NCI-H1092 treated with DMSO at 0.1 percent for 48 hours (cell line): Measurements from ENCODE around the gene ADAM22.

ENCODE experiments used
- DNase-seq: peaks from one replicate; lab custom pipeline; 2025; lab: John Stamatoyannopoulos, UW

The ADAM22 gene

DNA sequence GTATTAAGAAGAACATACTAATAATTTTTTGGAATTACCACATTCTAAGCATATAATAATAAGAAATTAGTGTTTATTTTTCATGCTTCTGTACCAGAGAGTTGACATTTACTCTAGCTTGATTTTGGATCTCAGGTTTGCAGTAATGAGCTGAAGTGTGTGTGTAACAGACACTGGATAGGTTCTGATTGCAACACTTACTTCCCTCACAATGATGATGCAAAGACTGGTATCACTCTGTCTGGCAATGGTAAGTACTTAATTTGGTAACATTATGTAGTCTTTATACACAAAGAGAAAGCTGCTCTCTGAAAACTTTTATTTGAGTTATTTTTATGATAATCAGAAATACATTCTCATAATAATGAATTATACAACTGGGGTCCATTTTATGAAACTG, 231.6 kb downstream of the ADAM22 start:
- no peak for DNase-seq

DNA sequence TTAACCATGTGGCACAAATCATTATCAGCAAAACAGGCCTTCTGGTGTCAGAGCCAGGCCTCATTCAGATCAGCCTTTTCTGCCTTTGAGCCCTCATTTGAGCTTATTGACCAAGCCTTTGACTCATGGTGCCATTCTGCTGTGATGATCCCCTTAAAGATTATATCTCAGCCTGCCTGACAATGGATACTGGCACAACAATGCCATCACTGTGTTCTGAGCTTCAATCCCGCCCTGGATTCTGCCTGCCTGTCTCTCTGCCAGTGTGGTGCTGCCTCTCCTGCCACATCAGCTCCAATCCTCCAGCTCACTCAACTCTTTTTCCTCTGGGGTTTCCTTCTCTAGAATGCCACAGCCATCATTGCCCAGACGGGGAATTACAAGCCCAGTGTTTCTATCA, 233.2 kb downstream of the ADAM22 start:
- no peak for DNase-seq

DNA sequence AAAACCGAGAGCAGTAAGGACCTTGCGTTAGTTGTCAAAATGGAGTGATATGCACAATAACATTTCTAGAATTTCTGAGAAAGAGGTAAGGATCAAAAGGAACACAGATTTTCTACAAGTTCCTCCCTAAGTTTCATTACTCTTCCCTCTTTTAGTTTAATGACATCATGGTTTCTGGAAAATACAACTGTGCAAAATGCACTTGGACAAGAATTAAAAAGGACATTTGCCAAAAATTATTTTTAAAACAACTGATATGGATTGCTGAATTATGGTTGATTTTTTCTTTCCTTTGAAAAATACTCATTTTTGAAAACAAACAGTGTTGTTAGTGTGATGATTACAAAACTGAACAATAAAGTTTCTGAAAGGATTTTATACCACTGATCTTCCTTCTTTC, 233.7 kb downstream of the ADAM22 start:
- DNase-seq: no peak

DNA sequence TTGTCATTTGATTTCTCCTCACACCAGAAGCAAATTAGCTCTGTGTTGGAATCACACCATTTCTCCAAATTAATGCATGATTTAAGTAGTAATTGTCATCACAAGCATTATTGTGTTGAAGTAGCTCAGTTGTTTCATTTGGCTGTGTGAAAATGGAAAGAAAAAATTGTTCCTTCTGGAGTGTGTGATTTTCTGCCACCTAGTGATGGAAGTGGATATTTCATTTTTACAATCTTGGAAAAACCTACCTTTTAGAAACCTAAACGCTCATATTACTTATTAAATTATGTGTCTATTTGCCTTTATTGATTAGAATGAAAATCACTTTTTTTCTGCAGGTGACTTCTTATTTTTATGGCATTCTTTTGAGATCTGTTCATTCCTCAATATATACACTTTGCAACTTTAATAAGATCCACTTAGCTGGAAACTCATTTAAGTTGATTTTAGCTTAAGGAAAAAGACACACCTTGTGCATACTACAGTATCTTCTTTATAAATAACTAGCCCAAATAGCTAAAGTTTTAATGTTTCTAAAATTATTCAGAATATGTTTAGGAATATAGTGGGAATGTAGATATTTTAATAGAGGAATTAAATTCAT, 235.8 kb downstream of the ADAM22 start:
- peak; percentile 15 for DNase-seq

DNA sequence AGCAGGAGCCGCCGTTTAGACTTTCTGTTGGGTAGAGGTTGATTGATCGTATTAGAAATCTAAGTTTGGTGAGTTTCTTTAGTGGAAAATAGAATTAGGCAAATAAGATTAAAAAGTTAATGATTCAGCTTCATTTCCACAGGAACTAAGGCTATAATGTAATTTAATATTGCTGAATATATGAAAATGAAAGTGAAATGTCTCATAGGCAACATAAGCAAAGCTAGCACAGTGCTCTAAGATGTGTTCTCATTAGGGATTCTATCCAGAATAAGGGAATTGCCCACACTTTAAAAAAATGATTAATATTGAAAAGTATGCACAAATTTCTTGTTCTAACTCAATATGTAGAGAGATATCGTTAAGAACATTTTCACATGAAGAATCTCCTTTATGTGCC, 238.8 kb downstream of the ADAM22 start:
- DNase-seq: no peak

DNA sequence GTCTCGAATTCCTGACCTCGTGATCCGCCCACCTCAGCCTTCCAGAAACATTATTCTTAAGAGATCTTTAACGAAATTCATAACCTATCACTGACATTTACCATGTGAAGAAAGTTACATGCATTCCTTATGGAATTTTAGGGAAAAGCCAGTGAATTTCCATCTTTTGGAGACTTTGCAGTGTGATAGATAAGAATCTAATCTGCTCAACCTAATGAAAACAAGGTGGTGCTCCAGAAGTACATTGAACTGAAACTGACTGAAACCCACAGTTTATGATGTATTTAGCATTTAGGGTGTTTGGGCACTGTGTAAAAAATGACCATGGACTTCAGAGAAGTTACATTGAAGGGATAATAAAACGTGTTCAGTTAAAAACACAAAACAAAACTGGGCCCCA, 242.1 kb downstream of the ADAM22 start:
- no peak for DNase-seq

DNA sequence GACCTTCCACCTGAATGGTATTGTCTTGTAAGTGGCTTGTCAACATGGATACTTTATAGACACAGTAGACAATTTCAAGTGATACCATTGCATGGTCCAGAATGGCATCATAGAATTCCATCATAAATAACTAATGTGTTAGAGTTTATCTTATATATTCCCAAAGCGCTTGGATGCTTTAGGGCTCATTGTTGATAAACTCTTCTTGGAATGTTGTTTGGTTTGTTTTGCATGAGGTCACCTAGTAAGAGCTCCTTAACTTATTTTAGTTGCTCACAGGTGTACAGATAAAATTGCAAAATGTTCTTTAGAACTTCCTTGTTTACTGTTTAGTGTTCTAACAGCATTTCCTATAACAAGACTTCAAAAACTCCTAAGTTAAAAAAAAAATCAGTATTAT, 249.0 kb downstream of the ADAM22 start:
- DNase-seq: no peak

DNA sequence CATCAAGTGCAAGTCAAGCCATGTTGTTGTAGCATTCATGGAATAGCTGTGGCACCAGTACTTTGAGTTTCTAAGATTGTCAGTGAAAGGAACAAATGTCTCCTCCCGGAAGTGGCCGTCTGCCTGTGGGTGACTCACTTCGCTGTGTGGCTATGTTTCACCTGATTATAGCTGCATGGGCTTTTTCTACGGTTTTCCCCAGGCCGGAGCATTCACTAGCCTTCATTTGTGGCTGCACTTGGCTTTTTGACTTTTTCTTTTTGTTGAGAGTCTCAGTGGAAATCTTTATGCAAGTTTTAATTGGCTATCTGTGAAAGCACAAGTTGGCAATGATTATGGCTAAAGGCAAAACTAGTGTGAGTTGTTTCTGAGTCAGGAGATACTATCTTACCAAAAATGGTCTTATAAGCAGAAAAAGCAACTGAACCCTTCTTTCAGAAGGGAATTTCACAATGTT, 250.8 kb downstream of the ADAM22 start:
- no peak for DNase-seq

DNA sequence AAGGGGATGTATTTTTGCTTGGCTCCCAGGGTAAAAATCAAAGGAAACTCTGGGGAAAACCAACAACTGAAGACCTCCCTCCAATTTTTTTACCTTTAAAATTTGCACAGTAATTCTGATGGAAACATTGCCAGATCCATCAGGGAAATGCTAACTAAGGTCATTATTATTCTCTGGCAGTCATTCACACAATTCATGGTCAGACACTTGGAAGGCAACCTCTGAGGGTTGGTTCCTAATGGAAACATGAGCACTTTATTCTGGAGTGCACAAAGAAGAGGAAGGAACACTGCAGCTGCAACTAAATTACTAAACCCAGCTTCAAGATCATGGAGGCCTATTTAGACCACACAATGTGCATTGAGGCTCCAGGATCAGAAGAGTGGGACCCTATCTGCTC, 251.6 kb downstream of the ADAM22 start:
- DNase-seq: no peak

DNA sequence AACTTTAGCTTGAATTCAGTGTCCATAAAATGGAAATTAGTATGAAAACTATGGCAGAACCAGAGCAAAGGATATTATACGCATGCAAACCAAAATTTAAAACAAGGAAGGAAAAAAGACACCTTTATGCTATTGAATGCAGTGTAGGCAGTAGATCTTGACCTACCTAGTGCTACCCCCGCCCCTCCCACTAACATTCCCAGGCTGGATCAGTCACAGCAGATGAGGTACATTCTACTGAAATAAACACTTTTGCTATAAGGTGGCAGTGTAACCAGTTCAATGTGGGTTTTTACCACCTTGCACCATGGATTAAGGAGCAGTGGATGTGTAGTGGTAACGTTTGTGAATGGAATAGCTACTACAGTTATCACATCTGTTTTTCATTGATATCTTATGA, 257.9 kb downstream of the ADAM22 start:
- no peak for DNase-seq

DNA sequence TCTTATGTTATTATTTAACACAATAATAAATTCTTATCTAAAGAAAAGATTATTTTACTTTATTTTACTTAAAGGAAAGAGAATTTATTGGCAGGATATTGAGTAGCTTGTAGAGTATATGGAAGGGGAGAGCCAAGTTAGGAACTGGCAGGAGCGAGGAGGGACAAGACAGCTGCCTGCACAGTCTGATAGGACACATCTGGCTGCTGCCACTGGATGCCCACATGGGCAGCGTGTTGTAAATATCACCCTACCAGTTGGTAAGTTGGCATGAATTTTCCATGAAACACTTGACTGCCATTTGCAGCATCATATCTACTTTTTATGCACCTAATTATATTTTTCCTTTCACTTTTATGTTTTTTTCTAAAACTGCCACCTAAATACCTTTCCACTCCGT, 266.2 kb downstream of the ADAM22 start:
- DNase-seq: peak; percentile 65

DNA sequence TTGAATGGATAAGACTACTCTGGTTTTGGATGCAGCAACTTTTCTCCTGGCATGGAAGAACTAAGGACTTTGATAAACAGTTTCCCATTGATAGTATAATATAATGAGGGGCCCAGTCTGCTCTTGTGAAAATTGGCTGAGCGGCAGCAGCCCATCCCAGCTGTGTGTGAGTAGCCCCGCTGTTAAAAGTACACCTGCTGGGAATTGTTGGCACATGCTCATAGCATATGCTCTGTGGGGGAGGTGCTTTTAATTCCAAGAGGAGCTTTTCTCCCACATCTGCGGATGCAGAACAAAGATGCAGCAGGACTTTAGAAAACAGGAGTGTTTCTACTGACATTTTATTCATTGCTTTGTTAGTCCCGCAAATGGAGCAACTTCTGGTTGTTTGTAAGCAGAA, 266.7 kb downstream of the ADAM22 start:
- peak; percentile 93 for DNase-seq

DNA sequence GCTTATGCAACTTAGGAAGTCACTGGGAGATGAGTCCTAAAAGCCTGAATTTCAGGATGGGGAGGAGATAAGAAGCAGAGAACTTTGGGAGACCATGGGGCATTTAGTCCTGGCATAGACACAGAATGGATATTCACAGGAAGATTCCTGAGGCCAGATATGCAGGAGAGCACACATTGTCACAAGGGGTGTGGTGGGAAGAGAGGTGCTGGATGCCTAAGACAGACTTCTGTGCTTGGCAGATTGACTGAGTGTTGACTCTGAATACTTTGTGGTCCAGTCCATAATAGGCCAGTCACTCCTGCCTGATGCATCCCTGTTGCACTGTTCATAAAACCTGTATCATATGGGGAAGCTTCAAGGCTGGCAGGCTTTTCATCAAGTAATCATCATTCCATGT, 267.3 kb downstream of the ADAM22 start:
- DNase-seq: peak; percentile 62

DNA sequence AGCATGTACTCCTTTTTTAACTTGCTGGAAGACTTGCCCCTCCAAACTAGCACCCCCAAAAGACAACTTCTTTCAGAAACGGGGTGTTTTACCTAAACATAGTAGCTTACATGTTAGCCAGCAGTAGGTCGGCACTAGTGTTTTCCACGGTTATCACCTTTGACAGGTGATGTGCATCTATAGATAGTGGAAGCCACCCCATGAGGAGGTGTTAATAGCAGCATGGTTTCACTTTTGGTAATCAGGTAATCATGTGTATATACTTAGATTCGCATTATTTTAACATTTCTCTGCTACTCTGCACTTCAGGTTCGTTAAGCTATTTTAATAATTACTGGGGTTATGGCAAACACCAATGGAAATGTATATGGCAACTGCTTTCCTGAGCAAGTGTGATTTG, 268.2 kb downstream of the ADAM22 start:
- DNase-seq: no peak

DNA sequence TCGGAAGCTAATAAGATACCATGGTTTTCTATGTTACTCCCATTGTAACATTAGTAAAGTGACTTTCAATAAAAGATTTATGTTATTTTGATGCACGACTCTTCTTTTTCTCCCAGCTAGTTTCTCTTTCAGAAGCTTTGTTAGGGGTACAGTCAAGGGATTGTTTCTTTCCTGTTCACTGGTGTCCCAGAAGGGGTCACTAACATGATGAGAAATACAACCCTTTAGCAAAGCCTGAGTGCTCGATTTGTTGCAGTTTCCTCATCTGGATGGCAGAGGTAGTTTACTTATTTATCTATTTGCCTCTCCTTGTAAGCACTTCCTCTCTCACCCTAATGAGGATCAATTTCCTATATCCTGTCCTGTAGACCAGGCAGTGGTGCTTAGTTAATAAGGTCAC, 268.7 kb downstream of the ADAM22 start:
- no peak for DNase-seq

DNA sequence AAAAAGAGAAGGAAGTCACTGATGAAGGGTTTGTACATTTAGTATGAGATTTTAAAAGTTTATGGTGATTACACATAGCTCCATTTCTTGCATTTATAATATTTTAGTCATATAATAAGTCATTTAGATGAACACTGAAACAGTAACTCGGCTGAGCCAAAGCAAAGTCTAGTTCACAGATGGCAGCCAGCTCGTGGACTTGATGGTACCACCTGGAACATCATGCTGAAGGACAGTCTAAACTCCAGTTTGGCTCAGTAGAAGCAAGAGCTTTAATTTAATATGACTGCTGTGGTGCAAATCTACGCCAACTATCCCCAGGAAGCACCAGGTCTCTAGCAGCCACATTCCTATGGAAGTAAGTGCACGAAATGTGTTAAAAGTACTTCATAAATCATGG, 269.4 kb downstream of the ADAM22 start:
- no peak for DNase-seq

DNA sequence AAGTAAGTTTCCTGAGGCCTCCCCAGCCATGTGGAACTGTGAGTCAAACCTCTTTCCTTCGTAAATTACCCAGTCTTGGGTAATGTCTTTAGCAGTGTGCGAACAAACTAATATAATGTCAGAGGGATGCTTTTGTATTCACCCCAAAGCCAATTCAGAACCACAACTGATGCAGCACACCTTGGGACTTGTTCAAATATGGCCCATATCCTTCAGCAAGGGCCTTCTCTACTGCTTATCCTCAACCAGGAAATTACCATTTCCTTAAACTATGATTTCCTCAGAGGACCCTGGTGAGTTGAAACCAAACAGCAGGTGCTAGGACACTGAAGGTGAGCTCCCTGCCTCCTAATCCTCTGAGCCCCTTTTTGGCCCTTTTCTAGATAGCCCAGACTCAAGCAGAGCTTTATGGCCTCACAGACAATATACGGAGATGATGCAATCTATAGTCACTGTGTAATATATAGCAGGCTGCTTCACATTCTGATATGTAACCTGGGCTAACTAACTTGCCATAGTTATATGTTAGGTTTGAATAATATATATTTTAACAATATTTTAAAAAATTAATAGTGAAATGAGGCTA, 270.6 kb downstream of the ADAM22 start:
- DNase-seq: no peak

DNA sequence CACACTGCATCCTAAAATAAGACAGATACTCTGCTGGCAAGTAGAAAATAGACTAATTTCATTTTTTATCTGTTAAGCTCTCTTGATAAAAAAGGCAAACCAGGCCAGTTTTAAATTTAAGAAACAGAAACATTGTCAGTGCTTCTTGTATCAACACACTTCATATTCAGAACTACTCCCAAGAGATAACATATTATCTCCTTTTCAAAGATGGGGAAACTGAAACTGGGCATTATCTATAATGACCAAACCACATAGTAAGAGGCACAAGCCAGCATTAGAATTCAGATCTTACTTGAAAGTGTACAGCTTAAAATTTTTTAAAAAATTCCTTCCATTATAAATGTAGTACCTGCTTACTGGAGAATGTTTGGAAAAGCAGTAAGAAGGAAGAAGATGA, 271.1 kb downstream of the ADAM22 start:
- no peak for DNase-seq

DNA sequence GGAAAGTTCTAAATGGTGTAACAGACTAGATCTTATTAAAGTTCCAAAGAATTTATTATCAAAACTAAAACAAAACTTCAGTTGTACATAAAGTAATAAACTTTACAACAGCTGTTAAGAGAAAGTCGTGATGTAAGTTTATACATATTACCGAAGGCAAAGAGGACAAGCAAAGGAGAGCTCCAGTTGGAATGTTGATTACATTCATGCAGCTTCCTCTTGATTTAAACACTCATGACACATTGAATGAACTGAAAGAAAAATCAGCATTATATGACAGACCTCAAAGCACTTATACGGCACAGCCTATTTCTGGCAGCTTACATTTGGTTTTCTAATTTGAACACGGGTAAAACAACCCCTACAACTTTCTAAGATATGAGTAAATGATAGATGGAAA, 272.2 kb downstream of the ADAM22 start:
- DNase-seq: no peak

DNA sequence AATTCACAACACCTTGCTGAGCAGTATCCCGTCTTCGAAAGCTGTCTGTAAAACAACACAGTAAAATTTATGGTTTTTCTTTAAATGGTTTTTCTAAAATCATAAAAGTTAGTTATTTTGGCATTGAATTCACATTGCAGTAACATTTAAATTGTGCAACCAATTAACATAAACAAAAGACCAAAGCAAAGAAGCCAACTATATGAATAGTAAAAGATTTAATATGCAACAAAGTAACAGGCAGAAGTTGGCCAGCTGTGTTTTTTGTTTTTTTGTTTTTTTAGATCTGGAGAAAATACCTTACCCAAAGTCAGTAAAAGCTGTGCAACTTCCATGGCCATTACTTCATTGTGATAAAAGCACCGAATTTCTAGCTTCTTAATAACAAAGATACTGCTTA, 274.5 kb downstream of the ADAM22 start:
- DNase-seq: no peak

DNA sequence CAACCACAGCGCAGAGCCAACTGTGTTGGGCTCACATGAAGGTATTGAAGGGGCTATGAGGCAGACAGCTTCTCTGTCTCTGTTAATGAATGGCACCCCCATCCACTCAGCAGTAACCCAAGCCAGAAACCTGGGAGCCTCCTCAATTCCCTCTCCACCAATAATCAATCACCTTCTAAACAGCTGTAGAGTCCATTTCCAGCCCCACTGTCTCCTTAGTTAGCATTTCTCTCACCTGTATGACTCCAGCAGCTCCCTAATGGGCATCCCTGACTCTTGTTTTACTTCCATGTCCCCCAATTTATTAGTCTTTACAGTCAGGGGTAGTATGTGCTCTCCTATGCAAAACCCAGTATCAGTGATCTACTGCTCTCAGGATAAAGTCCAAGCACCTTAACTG, 278.9 kb downstream of the ADAM22 start:
- no peak for DNase-seq

DNA sequence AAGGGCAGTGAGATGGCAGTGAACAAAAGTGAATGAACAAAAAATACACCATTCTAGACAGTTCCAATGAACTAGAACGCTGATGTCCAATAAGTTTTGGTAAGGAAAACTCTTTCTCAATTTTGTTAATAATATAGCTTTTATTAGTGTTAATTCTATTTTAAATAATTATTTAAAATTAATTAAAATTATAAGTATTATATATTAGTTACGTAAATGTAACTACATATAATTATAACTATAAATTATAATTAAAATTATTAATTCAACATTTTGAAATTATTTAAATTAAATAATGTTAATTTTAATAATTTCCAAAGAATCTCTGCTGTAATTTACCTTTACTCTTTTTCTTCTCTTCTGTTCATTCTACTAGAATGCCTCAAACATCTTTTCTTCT, 280.4 kb downstream of the ADAM22 start:
- DNase-seq: no peak

DNA sequence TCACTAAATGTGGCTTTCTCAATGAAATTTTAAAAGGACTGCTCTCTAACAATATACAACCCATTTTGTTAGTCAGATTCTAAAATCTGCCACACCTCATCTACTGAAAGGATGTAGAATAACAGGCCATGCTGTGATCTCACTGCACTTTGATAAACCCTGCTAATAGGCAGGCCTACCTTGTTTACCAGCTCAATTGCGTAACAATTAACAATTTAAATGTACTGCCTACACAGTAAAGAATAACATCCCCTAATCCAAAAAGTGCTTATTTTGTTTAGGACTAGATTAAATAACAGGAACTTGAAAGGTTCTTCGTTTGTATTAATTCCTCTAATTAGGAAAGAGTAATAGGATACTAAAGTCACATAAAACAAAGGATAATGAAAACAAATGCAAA, 281.2 kb downstream of the ADAM22 start:
- no peak for DNase-seq

DNA sequence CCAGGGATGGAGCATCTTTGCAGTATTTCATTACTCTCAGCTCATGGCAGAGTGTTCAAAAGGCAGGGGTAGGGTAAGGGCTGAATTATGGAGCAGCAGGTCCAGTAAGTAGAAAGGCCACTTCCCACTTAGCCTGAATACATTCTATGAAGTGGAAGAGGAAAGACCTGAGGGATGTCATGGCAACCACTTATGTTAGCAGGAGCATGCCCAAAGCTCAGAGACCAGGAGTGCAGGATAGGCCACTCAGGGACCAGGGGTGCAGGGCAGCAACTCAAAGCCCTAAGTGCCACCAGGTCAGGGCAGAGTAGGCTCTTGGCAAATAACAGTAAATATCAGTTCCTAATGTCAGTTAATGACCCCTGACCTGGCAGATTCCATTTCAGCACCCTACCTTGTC, 282.2 kb downstream of the ADAM22 start:
- DNase-seq: no peak
